RWPE2 (cell line): Measurements from ENCODE around the gene HMGA1.

Experiments used
- ATAC-seq: fragments of 200-7000 bp; cut with Tn5 transposase; 3 replicates; pipeline ENCODE4 v1.9.1; 2021; ENCODE audit warnings: low read depth
- DNase-seq: peaks from one replicate; pipeline ENCODE4 v3.0.0-alpha.2; 2020; ENCODE audit warnings: low spot score
- H3K27ac ChIP-seq: fragments of 450-650 bp; 2 replicates; pipeline ENCODE4 v1.5.1; 2017; ENCODE audit warnings: mild to moderate bottlenecking; ENCODE audit not compliant: poor library complexity, severe bottlenecking
- H3K27me3 ChIP-seq: fragments of 250-450 bp; sonication (Bioruptor Pico); 2 replicates; pipeline ENCODE4 v1.5.1; 2021; ENCODE audit warnings: mild to moderate bottlenecking, moderate library complexity; ENCODE audit not compliant: insufficient read depth, poor library complexity, severe bottlenecking
- H3K36me3 ChIP-seq: fragments of 250-450 bp; sonication (Bioruptor Pico); 2 replicates; pipeline ENCODE4 v1.5.1; 2020; ENCODE audit warnings: low read depth, mild to moderate bottlenecking, moderate library complexity
- H3K4me1 ChIP-seq: fragments of 250-450 bp; sonication (Bioruptor Pico); 2 replicates; pipeline ENCODE4 v1.5.1; 2021; ENCODE audit warnings: mild to moderate bottlenecking, moderate library complexity; ENCODE audit not compliant: insufficient read depth, poor library complexity, severe bottlenecking
- H3K4me3 ChIP-seq: fragments of 250-450 bp; sonication (Bioruptor Pico); 2 replicates; pipeline ENCODE4 v1.5.1; 2021; ENCODE audit warnings: mild to moderate bottlenecking, moderate library complexity; ENCODE audit not compliant: severe bottlenecking
- H3K9me3 ChIP-seq: fragments of 250-450 bp; sonication (Bioruptor Pico); 2 replicates; pipeline ENCODE4 v1.5.1; 2021; ENCODE audit warnings: mild to moderate bottlenecking, moderate library complexity; ENCODE audit not compliant: severe bottlenecking
- TF ChIP-seq, protein P1 (sequence below): fragments of 450-650 bp; IDR thresholded peaks from one replicate; pipeline ENCODE4 v1.5.1; 2017; ENCODE audit warnings: mild to moderate bottlenecking, moderate library complexity; ENCODE audit not compliant: poor library complexity, severe bottlenecking

The HMGA1 gene

DNA sequence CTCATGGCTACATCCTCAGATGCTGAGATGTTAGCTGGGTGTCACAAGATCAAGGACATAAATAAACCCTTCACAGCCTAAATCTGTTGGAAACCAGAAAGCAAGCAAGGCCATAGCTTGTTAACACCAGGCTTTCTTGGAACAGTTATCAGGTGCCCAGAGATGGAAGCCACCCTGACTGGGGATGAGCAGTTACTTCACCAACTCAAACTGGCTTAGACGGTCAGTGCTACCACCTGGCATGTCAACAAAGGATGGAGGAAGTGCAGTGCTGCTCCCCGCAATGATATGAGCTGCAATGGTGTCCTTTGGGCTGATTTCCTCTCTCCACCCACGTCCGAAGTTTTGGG is 41.1 kb downstream of the HMGA1 start:
- no peaks in the 10 kb centered on the region for H3K4me1 ChIP-seq
- ATAC-seq (no peak), DNase-seq (no peak)
- no peaks in the 10 kb centered on the region for H3K9me3 ChIP-seq
- TF ChIP-seq, protein P1, sequence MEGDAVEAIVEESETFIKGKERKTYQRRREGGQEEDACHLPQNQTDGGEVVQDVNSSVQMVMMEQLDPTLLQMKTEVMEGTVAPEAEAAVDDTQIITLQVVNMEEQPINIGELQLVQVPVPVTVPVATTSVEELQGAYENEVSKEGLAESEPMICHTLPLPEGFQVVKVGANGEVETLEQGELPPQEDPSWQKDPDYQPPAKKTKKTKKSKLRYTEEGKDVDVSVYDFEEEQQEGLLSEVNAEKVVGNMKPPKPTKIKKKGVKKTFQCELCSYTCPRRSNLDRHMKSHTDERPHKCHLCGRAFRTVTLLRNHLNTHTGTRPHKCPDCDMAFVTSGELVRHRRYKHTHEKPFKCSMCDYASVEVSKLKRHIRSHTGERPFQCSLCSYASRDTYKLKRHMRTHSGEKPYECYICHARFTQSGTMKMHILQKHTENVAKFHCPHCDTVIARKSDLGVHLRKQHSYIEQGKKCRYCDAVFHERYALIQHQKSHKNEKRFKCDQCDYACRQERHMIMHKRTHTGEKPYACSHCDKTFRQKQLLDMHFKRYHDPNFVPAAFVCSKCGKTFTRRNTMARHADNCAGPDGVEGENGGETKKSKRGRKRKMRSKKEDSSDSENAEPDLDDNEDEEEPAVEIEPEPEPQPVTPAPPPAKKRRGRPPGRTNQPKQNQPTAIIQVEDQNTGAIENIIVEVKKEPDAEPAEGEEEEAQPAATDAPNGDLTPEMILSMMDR = no peak
- H3K36me3 ChIP-seq = 0 out of 2 replicates have a peak, but pooled peaks cover under 1% of the 10 kb centered on the region
- H3K4me3 ChIP-seq = no peak overlapping the region
- no peak overlapping the region for H3K27ac ChIP-seq
- no peaks in the 10 kb centered on the region for H3K27me3 ChIP-seq

GRCh38 chr6:34278833-34279232 is 42.2 kb downstream of the HMGA1 start:
- H3K4me3 ChIP-seq = no peak overlapping the region
- TF ChIP-seq, protein P1 = no peak
- no peak overlapping the region for H3K27ac ChIP-seq
- H3K4me1 ChIP-seq = no peaks in the 10 kb centered on the region
- H3K9me3 ChIP-seq = no peaks in the 10 kb centered on the region
- DNase-seq = no peak
- ATAC-seq = no peak
- H3K36me3 ChIP-seq = peaks cover 7% of the 10 kb centered on the region; the same call in 1 of the 2 replicates
- H3K27me3 ChIP-seq = no peaks in the 10 kb centered on the region

DNA sequence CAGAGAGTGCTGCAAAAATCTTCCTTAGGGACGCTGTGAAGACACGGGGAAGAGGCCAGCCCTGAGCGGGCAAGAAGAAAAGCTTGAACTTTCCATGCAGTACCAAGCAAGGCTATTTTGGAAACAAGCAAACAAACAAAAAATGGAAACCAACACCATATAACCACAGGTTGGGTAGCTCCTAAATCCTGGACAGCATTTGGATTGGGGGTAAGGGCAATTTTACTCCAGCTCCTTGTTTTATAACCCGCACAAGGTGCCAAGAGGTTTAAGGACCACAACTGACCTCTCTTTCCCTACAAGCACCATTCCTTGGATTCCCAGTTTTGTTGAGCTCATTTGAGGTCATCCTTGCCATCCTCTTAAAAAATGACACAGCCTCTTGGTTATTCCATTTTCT is 43.5 kb downstream of the HMGA1 start:
- no peak for DNase-seq
- no peaks in the 10 kb centered on the region for H3K27me3 ChIP-seq
- no peaks in the 10 kb centered on the region for H3K4me1 ChIP-seq
- ATAC-seq = no peak
- TF ChIP-seq, protein P1 = no peak
- H3K36me3 ChIP-seq = peaks cover 14% of the 10 kb centered on the region; the same call in 1 of the 2 replicates
- no peak overlapping the region for H3K4me3 ChIP-seq
- no peak overlapping the region for H3K27ac ChIP-seq
- no peaks in the 10 kb centered on the region for H3K9me3 ChIP-seq

- DNase-seq (no peak), ATAC-seq (no peak)
- Histone ChIP-seq H3K27ac (no peak overlapping the region), H3K9me3 (no peaks in the 10 kb centered on the region), H3K4me1 (no peaks in the 10 kb centered on the region), H3K27me3 (no peaks in the 10 kb centered on the region), H3K4me3 (no peak overlapping the region), H3K36me3 (peaks cover 14% of the 10 kb centered on the region; the same call in 1 of the 2 replicates)
- TF ChIP-seq, protein P1 = no peak
These were observed 45.1 kb downstream of the HMGA1 start for GRCh38 chr6:34281702-34282334.
